Measurements from ENCODE around the gene SERPINB12.

Gene SERPINB12

GRCh38 chr18:63551769-63552168 is 9.6 kb downstream of the SERPINB12 start:
- no peak for DNase-seq

DNA sequence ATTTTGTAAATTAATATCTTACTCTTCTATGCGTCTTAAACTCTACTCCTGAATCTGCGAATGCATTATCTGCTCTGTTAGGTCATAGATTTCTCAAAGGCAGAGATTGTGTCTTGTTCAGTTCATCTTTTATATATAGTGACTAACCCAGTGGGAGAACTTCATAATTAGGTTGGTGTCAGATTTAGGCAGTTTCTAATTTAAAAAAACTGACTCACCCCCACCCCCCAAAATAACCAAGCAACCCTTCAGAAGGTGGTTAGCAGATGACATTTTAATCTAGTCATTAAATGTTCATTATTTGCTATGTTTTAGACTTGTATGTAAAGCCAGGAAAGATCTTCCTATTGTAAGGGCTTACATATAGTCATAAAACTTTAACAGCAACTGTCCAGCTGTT is 10.4 kb downstream of the SERPINB12 start:
- DNase-seq = no peak

DNA sequence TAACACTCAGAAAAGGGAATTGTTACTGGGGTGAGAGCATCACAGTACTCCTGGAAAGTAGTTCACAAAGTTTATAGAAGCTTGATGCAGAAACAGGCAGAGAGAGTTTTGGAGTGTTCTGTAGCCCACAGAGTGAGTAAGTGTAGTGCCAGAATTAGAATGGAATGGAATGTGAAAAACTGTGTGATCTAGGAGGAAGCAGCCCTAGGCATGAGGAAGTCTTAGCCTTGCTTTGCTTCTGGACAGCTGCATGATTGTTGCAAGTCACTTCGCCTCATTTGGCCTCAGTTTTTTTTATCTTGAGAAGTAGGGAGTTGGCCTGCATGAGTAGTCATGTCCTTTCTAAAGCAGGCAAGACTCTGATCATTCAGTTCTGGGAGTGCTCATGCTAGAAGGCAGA is 10.9 kb downstream of the SERPINB12 start:
- DNase-seq = no peak

- no peak for DNase-seq
Observed at GRCh38 chr18:63559567-63560491, 17.7 kb downstream of the SERPINB12 start.

DNA sequence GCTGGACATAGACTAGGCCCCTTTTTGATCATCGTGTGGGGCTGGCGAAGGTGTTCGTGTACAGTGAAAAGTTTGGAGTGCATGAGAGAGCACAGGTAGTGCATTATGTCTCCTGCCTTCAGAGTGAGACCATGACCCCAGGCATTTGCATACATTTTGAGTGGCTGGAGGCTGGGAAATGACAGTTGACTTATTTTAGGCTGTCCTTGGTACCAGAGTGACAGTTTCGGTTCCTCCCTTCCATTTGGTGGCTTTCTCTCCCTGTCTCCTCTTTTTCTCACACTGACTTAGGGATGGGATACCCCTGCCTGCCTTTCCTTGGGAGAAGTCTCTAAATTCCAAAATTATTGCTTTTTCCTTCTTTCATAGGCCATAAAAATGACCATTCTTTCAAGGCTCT is 20.1 kb downstream of the SERPINB12 start:
- DNase-seq = no peak

DNA sequence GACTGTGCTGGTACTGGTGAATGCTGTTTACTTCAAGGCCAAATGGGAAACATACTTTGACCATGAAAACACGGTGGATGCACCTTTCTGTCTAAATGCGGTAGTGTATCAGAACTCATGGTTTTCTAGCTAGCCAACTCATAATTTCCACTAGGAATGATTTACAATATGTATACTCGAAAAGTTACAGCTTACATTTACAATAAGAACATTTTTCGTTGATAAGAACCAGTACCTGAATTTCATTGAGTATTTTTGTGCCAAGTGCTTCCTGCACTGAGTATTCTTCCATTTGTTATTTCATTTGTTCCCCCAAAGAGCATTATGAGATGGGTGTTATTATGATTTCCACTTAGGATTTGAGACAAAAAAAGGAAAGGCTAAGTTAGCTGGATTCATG is 21.9 kb downstream of the SERPINB12 start:
- no peak for DNase-seq

GRCh38 chr18:63564561-63564960 is 22.4 kb downstream of the SERPINB12 start:
- no peak for DNase-seq

- DNase-seq = no peak
Observed at GRCh38 chr18:63567276-63567675, 25.1 kb downstream of the SERPINB12 start.

- no peak for DNase-seq
Observed at GRCh38 chr18:63567825-63568224, 25.7 kb downstream of the SERPINB12 start.

GRCh38 chr18:63570721-63571120 is 28.6 kb downstream of the SERPINB12 start:
- no peak for DNase-seq

DNA sequence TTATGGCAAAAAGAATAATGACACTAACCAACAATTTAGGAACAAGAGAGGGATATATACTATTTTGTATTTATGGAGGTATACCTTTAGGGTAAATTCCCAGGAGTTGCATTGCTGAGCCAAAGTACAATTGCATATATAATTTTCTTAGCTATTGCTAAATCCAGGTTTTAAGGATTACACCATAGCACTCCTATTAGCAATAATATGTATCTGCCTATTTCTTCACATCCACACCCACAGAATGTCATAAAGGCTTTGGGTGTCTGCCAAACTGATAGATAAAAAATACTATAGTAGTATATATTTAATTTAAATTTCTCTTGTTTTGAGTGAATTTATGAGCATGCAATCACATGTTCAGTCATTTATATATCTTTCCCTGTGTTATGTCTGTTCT is 33.5 kb downstream of the SERPINB12 start:
- no peak for DNase-seq

DNA sequence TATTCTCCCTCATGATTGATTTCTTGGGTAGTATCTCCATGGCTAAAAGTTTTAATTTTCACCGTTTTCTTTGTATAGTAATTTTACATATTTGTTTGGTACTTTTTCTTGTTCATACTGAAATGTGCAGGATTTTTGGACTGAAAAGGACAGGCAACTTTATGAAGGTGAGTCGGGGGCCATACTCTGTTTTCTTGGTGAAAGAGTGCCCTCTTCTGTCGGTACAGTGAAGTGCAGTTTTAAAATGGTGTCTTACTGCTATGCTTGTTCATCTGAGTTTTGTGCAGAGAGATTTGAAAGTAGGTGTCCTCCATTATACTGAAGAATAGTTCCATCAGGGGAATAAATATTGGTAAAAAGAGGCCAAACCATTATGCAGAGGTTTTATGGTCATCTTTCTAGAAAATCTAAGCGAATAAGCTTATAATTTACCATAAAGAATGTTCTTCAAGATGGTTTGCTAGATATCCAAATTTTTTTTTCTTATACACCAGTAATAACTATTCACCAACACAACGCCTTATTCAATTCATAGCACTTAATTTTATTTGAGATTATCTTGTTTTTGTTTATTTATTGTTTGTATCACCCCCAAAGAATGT is 36.3 kb downstream of the SERPINB12 start:
- DNase-seq = no peak

GRCh38 chr18:63579616-63580015 is 37.4 kb downstream of the SERPINB12 start:
- no peak for DNase-seq

DNA sequence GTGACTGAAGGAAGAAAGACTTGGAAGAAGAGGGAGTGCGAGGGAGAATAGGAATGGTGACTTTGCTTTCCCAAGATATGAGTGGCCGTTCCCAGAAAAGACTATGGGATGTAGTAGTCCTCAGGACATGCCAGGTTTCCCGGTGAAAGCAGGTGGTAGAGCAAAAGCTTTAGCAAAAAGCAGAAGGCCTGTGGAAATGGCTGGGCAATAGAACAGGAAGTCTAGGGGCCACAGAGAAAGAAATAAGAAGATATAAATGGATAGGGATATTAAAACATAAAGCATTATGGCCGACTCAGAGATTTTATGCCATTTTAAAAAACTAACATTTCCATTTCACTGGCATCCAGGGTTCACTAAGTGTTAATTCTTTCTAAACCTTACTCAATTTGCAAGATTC is 43.8 kb downstream of the SERPINB12 start:
- DNase-seq = no peak

DNA sequence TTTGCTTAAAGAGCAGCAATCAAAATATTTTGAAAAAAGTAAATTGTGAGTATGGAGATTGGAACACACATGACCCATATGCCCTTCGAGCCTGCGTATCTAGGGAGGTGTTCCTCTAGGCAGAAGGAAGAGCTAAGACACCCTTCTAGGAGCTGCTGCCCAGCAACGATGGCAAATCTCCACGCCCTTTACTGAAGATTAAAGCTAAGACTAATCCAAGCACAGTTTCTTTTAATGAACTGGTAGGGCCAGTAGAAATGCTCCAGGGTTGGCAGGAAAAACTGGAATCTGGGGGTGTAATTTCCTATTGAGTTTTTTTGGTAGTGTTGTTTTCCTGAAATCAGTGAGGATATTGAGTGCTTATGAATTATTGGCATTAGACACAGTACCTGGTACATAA is 44.3 kb downstream of the SERPINB12 start:
- no peak for DNase-seq

GRCh38 chr18:63586966-63587365 is 44.8 kb downstream of the SERPINB12 start, which contains the start of gene SERPINB13:
TSS of gene SERPINB13 (plus strand) at chr18:63587343. CDS start at chr18:63588668, 1,325 bp downstream.
- no peak for DNase-seq

DNA sequence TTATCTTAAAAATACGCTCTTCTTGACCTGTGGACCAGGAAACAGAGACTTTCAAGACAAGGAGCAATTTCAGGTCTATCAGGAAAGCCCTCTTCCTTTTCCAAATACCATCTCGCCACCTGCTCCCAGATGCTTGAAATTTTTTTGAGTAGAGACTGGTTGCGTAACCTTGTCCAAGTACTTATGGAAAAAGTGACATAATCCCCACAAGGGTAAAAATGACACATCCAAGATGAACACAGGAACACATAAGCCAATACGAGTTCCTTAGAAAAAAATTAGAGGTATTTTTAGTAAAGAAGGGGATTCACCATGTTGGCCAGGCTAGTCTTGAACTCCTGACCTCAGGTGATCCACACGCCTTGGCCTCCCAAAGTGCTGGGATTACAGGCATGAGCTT is 46.7 kb downstream of the SERPINB12 start:
- DNase-seq = no peak

GRCh38 chr18:63590373-63590772 is 48.2 kb downstream of the SERPINB12 start:
- DNase-seq = no peak

DNA sequence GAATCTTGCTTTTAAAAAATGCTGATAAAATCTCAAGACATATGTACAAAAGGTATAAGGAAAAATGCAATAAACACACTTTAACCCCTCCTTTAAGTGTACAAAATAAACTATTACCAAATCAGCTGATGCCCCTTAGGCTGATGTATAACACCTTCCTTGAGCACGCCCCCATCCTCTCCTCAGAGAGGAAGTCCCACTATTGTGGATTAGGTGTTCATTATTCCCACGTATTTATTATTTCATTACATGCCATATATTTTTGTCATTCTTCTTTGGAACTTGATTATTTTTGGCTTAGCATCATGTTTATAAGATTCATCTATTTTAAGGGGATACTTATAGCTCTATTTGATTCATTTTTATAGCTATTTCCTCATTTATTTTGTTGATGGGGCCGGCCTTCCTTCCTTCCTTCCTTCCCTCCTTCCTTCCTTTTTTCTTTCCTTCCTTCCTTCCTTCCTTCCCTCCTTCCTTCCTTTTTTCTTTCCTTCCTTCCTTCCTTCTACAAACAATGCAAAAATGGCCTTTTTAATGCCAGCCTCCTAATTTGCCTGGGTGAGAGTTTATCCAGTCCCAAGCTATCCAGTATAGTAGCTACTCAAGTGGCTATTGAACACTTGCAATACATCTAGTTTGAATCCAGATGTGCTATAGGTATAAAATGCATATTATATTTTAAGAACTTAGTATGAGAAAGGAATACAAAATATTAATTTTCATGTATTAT is 49.0 kb downstream of the SERPINB12 start:
- no peak for DNase-seq

DNA sequence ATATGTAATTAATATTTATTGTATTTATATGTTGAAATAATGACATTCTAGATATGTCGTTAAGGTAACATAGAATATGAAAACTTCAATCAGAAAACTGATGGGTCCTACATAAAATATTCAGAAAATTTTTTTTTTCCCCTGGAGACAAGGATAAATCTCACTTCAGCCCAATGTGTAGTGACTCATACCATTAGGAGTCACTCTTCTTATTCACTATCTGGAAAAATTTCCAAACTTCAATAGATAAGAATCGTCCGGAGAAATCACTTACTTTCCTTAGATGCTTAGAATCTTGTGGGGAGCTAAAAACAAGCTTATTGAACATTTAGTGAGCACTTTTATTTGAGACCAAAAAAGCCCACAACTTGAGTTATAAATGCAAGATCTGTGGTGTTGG is 49.6 kb downstream of the SERPINB12 start:
- no peak for DNase-seq

- no peak for DNase-seq
Observed at GRCh38 chr18:63592471-63592870, 50.3 kb downstream of the SERPINB12 start.

DNA sequence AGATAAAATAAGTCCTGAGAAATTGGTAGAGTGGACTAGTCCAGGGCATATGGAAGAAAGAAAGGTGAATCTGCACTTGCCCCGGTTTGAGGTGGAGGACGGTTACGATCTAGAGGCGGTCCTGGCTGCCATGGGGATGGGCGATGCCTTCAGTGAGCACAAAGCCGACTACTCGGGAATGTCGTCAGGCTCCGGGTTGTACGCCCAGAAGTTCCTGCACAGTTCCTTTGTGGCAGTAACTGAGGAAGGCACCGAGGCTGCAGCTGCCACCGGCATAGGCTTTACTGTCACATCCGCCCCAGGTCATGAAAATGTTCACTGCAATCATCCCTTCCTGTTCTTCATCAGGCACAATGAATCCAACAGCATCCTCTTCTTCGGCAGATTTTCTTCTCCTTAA is 54.8 kb downstream of the SERPINB12 start:
- DNase-seq = no peak

DNA sequence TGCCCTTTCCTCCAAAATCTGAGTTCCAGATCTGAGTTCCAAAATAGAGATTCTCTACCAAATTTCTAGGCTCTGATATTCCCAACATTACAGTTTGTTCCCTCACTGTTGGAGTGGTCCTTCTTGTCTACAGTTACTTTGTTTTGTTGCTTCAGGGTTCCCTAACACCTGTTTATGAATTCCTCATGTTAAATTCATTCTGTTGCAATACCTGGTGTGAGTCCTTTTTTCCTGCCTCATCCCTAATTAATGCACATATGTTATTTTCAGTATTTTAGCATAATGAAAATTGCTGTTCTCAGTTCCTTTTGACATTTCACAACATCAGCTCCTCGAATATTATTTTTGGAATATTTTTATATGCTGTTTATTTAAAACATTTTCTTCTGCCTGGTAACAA is 61.2 kb downstream of the SERPINB12 start:
- no peak for DNase-seq

DNA sequence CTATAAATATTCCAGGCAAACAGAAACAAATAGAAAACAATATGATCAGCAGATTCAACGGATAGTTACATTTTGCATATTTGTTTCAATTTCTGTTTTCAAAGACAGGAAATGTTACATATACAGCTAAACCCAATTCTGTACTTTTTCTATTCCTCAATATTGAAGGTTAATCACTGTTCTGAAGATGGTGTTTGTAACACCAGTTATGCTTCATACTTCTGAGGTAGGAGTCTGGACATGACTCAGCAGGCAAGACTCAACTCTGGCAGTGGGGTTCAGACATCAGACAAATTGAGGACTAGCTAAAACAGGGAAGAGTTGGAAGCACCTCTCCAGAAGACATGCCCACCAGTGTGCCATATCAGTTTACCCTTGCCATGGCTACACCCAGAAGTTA is 61.6 kb downstream of the SERPINB12 start:
- DNase-seq = no peak

All from activated gamma-delta T cell treated with Interleukin-2 at 50 U/mL for 16 hours (primary cell).